ENCODE results near the gene CNNM2. TPM values are rescaled to one million over a fixed set of nuclear protein-coding genes. Genes with fewer than 3 reads are reported as not detected.
A peak's percentile ranks its signal among the peaks of the same experiment; 100 is the strongest.

CNNM2 gene
- total RNA-seq, 1 donor, result 9.4 TPM

GRCh38 chr10:103086799-103087198, 168.7 kb downstream of the CNNM2 start:
- no peak for TF ChIP-seq CTCF (IDR thresholded peaks at IDR 0.05; ENCODE audit: extremely low read depth, low read depth, low read length)
- Histone ChIP-seq H3K9me3 (ENCODE audit: low read depth, low read length) (no peaks in the 10 kb centered on the region), H3K4me1 (ENCODE audit: insufficient read depth, low read length) (no peaks in the 10 kb centered on the region), H3K79me2 (ENCODE audit: insufficient read depth, low read length) (no peaks in the 10 kb centered on the region), H3K27ac (ENCODE audit: low read depth, low read length) (no peak overlapping the region), H3K27me3 (ENCODE audit: insufficient read depth, low read length) (no peaks in the 10 kb centered on the region), H3K4me3 (ENCODE audit: insufficient read depth, low read length) (no peak overlapping the region), H4K20me1 (ENCODE audit: insufficient read depth, low read length) (no peaks in the 10 kb centered on the region), H3K4me2 (ENCODE audit: insufficient read depth, low read length) (no peak overlapping the region), H3K36me3 (ENCODE audit: insufficient read depth, low read length) (peaks cover 53% of the 10 kb centered on the region), H2AFZ (ENCODE audit: low read length) (no peak overlapping the region)
- DNase-seq (ENCODE audit: insufficient read length, low spot score, missing footprints), result peak; percentile 76

- no peak for TF ChIP-seq CTCF (IDR thresholded peaks at IDR 0.05; ENCODE audit: extremely low read depth, low read depth, low read length)
- H3K4me2 ChIP-seq (ENCODE audit: insufficient read depth, low read length), result no peak overlapping the region
- H3K36me3 ChIP-seq (ENCODE audit: insufficient read depth, low read length), result peaks cover 68% of the 10 kb centered on the region
- no peaks in the 10 kb centered on the region for H3K27me3 ChIP-seq (ENCODE audit: insufficient read depth, low read length)
- no peak overlapping the region for H2AFZ ChIP-seq (ENCODE audit: low read length)
- no peaks in the 10 kb centered on the region for H3K79me2 ChIP-seq (ENCODE audit: insufficient read depth, low read length)
- H4K20me1 ChIP-seq (ENCODE audit: insufficient read depth, low read length), result peaks cover 3% of the 10 kb centered on the region
- no peak for DNase-seq (ENCODE audit: insufficient read length, low spot score, missing footprints)
- no peaks in the 10 kb centered on the region for H3K4me1 ChIP-seq (ENCODE audit: insufficient read depth, low read length)
- H3K9me3 ChIP-seq (ENCODE audit: low read depth, low read length), result no peaks in the 10 kb centered on the region
- no peak overlapping the region for H3K4me3 ChIP-seq (ENCODE audit: insufficient read depth, low read length)
- no peak overlapping the region for H3K27ac ChIP-seq (ENCODE audit: low read depth, low read length)
These were observed 171.4 kb downstream of the CNNM2 start for GRCh38 chr10:103089493-103089892.

GRCh38 chr10:103090911-103091310, 172.8 kb downstream of the CNNM2 start:
- DNase-seq (ENCODE audit: insufficient read length, low spot score, missing footprints), result no peak
- Histone ChIP-seq H3K27me3 (ENCODE audit: insufficient read depth, low read length) (no peaks in the 10 kb centered on the region), H2AFZ (ENCODE audit: low read length) (no peak overlapping the region), H4K20me1 (ENCODE audit: insufficient read depth, low read length) (peaks cover 3% of the 10 kb centered on the region), H3K4me2 (ENCODE audit: insufficient read depth, low read length) (no peak overlapping the region), H3K79me2 (ENCODE audit: insufficient read depth, low read length) (no peaks in the 10 kb centered on the region), H3K9me3 (ENCODE audit: low read depth, low read length) (no peaks in the 10 kb centered on the region), H3K4me3 (ENCODE audit: insufficient read depth, low read length) (no peak overlapping the region), H3K4me1 (ENCODE audit: insufficient read depth, low read length) (no peaks in the 10 kb centered on the region), H3K36me3 (ENCODE audit: insufficient read depth, low read length) (peaks cover 70% of the 10 kb centered on the region), H3K27ac (ENCODE audit: low read depth, low read length) (no peak overlapping the region)
- TF ChIP-seq CTCF (IDR thresholded peaks at IDR 0.05; ENCODE audit: extremely low read depth, low read depth, low read length), result no peak

GRCh38 chr10:103095005-103095404, 176.9 kb downstream of the CNNM2 start:
- Histone ChIP-seq H3K4me3 (ENCODE audit: insufficient read depth, low read length) (no peak overlapping the region), H3K27me3 (ENCODE audit: insufficient read depth, low read length) (no peaks in the 10 kb centered on the region), H3K36me3 (ENCODE audit: insufficient read depth, low read length) (peaks cover 93% of the 10 kb centered on the region), H3K79me2 (ENCODE audit: insufficient read depth, low read length) (no peaks in the 10 kb centered on the region), H3K9me3 (ENCODE audit: low read depth, low read length) (no peaks in the 10 kb centered on the region), H2AFZ (ENCODE audit: low read length) (no peak overlapping the region), H3K27ac (ENCODE audit: low read depth, low read length) (no peak overlapping the region), H4K20me1 (ENCODE audit: insufficient read depth, low read length) (peaks cover 3% of the 10 kb centered on the region), H3K4me2 (ENCODE audit: insufficient read depth, low read length) (no peak overlapping the region), H3K4me1 (ENCODE audit: insufficient read depth, low read length) (no peaks in the 10 kb centered on the region)
- no peak for TF ChIP-seq CTCF (IDR thresholded peaks at IDR 0.05; ENCODE audit: extremely low read depth, low read depth, low read length)
- DNase-seq (ENCODE audit: insufficient read length, low spot score, missing footprints), result no peak

Data from osteoblast (primary cell).